Measurements from ENCODE around the gene CDYL.
A peak's percentile ranks its signal among the peaks of the same experiment; 100 is the strongest.
"Not testable (repeated sequence)": the region's sequence is repeated elsewhere in the genome, so short reads cannot be mapped to it uniquely, and the experiment has no call there.

Gene CDYL

DNA sequence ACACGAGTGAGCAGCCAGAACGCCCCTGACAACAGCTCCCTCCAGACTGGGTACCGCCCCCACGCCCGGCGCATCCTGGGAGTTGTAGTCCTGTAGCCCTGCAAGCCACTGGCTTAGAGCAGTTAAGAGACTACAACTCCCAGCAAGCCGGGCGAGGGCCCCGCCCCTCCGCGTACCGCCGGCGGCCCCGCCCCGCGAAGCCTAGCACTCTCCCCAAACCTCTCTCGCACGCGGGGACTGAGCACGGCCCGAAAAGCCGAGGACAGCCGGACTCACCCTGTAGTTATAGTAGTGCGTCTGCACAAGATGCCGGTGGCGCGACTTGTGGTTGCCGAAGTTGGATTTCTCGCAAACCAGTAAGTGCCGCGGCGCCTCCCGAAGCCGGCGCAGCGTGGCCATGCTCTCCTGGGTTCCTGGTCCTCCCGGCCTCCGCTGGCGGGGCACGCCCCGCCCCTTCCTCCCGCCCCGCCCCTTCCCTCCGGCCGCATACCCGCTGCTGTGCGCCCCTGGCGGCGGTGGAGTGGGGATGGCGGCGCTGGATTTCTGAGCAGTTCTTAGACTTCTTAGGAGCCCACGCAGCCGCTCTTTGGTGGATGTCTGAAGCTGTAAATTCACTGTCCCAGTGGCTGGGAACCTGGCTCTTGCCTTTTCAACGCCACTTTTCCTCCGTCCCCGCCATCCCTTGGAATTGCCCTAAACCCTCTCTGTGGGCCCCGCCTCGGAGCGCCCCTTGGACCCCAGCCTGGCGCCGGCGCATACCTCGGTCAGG lies 227.6 kb downstream of the CDYL start, which contains the start of gene RPP40:
TSS of gene RPP40 (minus strand) at position 434 of the 769 bp plus-strand sequence. CDS start at position 399, 35 bp downstream.
- peak; percentile 98 for DNase-seq (ENCODE audit: low spot score)

GRCh38 chr6:5004373-5005037 lies 228.3 kb downstream of the CDYL start:
- no peak for DNase-seq (ENCODE audit: low spot score)

GRCh38 chr6:5005038-5005433 lies 228.8 kb downstream of the CDYL start:
- DNase-seq (ENCODE audit: low spot score) = not testable (repeated sequence)

Measured in ecto neural progenitor cell (in vitro differentiated cells).